GM18507 (cell line): ENCODE measurements around the gene ADAP1.
A peak's percentile ranks its signal among the peaks of the same experiment; 100 is the strongest.

Experiments used
- DNase-seq: peaks from one replicate; pipeline ENCODE4 v3.0.0; 2011; ENCODE audit warnings: low read depth; ENCODE audit not compliant: insufficient read length; ENCODE audit errors: extremely low spot score
- FAIRE-seq: peaks from 2 replicates; lab custom pipeline; 2011; peaks lifted over from hg19 to GRCh38; lab: Jason Lieb, UNC

The ADAP1 gene

GRCh38 chr7:916291-916941 lies 38.1 kb downstream of the ADAP1 start:
- DNase-seq (no peak), FAIRE-seq (no peak)

DNA sequence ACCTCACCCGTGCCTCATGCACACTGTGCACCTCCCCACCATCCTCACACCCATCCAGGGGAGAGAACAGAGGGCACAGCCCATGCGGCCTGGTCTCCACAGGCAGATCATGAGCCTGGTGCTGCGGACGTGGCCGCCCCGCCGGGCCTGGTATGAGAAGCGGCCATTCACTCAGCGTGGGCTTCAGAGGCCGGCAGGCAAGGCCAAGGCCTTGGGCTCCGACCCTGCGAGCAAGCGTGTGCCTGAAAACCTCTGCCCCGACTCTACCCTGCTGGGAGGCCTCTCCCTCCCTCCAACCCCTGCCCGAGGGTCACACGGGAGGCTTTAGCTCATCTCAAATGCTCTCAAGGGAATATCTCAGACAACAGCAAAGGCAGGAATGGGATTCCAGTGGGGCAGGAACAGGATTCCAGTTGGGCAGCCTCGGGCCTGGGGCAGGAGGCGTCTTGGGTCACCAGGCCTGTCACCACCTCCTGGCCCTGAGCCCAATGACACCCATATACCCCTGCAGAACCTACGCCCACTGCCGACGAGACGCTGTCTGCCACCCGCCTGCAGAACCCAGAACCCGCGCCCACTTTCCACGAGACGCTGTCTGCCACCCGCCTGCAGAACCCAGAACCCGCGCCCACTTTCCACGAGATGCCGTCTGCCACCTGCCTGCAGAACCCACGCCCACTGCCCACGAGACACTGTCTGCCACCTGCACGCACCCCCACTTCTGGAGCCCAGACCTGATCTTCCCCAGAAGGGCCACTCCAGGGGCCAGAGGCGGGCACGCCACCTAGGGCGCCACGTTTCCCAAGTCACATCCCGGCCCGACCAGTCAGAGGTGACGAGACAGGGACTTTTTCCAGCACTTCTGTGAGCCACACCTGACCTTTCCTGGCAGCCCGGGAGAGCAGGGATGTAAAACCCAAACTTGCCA lies 38.9 kb downstream of the ADAP1 start:
- DNase-seq (no peak), FAIRE-seq (no peak)

DNA sequence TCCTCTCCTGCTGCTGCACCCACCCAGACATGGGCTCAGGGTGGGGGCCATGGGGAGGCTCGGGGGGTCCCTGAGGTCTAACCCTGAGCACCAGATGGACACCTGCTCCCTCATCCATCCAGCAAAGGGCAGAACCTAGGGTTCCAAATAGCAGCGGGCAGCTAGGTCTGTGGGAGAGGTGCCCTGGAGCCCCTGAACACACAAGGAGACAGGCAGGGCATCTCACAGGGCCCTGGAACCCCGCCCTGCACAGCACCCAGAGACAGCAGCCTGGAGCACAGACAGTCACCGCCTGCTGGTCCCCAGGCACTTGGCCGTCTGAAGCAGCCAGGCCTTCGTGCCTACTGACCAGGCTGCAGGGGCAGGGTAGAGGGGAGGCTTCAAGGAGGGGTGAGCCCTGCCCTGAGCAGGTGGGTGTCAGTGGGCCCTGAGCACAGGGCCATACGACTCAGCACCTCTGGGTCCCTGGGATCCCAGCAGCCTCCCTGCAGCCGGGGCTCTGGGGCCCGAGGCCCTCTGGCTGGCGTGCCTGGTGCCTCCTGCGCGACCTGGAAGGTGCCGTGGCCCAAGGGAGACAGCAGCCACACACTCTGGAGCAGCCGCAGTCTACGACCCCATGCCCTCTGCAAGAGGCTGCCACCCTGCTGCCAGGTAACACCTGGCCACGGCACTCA lies 39.8 kb downstream of the ADAP1 start:
- no peak for DNase-seq
- FAIRE-seq: no peak

GRCh38 chr7:913736-914520 lies 40.6 kb downstream of the ADAP1 start:
- DNase-seq: no peak

DNA sequence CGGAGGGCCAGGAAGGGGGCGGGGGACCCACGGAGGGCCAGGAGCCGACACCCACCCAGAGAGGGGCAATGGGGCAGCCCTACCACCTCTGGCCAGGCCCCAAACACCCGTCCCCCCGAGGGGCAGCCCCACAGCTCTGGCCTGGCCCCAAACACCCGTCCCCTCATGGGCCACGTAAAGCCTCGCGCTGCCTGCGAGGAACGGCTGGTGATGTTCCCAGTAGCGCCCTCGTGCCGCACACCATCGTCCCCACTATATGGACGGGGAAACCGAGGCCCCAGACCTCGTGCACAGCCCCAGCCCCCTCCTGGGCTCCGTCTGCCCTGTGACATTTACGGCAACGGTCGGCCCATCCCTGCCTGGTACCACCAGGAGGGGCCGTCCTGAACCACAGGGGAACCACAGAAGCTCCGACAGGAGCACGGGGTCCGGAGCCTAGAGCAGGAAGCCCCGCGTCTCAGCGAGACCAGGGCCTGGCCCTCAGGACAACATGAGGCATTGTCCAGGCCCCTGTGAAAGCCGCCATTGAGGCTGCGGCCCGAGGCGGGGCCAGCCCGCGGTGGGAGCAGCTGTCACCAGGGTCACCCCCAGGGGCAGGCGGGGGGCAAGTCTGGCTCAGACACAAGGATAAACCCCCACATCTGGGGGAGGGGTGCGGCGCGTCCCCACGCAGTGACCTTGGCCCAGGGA lies 42.5 kb downstream of the ADAP1 start:
- DNase-seq (no peak), FAIRE-seq (no peak)

More at GRCh38 chr7:913736-914520, 40.6 kb downstream of the ADAP1 start:
- FAIRE-seq: no peak

- DNase-seq (no peak), FAIRE-seq (no peak)
Measured at GRCh38 chr7:910931-911431, 43.5 kb downstream of the ADAP1 start.

GRCh38 chr7:910441-910861 lies 44.0 kb downstream of the ADAP1 start:
- peak; percentile 56 for FAIRE-seq

DNA sequence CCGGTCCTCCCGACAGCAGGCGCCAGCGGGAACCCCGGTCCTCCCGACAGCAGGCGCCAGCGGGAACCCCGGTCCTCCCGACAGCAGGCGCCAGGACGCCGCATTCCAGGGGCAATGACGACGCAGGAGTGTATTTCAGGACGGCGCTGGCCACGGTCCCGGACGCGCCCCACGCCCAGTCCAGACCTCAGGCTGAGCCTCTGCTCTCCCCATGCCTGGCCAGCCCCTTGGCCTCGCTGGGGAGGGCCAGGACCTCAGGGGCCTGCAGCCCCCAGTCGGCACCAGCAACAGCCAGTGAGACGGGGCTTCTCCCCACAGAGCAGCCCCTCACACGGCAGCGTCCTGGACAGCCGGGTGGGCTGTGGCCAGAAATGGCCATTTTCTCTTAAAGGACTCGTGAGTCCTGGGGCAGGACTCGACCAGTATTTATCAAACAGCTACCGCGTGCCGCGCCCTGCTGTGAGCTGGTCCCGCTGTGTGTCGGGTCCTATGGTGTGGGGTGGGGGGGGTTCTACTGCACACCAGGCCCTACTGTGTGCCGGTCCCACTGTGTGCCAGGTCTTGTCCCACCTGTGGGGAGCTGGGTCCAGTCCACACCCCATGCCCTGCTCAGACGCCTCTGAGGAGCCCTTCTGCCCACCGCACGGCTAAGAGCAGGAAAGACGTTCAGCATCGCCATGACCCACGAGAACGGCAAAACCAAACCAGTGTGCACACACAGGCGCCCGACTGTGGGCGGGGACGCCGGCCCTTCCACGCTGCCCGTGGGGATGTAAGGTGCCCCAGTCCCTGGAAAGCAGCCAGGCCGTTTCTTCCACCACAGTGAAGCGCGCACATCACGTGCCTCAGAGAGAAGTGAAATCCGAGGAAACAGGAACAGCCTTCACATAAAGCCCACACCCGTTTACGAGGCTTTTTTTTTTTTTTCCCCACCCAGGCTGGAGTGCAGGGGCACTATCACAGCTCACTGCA lies 44.8 kb downstream of the ADAP1 start:
- FAIRE-seq (peak; percentile 89), DNase-seq (no peak)

More at GRCh38 chr7:910441-910861, 44.0 kb downstream of the ADAP1 start:
- DNase-seq: no peak

GRCh38 chr7:908591-909357 lies 45.7 kb downstream of the ADAP1 start:
- DNase-seq: peak; percentile 90
- FAIRE-seq: peak; percentile 74

GRCh38 chr7:908159-908581 lies 46.3 kb downstream of the ADAP1 start:
- FAIRE-seq: no peak
- DNase-seq: no peak

DNA sequence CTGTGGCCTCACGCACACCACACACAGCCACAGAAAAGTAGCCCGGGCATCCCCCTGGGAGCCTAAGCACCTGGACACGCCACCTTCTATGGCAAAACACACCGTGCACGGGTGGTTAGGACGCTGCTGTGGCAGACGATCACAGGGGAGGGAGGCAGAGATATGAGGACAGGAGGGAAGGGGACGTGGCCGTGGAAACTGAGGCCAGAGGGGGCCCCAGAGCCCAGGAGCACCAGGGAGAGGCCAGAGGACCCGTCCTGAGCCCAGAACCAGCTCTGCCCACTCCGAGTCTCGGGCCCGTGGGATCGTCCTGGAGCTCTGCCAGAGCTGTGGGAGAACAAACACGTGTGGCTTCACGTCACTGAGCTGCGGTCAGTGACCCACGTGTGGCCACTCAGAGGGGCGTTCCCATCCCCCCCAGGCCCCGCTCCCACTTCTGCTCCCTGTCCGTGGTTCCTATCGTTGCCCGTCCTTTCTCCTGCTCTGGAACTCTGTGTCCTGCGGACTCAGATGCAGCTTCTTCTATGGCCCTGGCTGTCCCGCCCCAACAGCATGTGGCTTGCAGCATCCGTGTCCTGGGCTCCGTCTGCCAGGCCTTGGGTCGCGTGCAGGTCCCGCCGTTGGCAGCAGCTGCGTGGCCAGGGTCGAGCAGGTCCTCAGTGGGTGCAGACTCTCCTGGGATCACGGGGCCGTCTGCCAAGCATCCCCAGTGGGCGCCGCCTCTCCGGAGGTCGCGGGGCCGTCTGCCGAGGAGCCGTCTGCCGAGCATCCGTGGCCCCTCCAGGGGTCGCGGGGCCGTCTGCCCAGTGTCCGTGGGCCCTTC lies 47.1 kb downstream of the ADAP1 start:
- no peak for DNase-seq
- no peak for FAIRE-seq

- FAIRE-seq: no peak
- no peak for DNase-seq
Measured at GRCh38 chr7:906776-907157, 47.7 kb downstream of the ADAP1 start.

- FAIRE-seq (no peak), DNase-seq (no peak)
Measured at GRCh38 chr7:904847-905246, 49.6 kb downstream of the ADAP1 start.

DNA sequence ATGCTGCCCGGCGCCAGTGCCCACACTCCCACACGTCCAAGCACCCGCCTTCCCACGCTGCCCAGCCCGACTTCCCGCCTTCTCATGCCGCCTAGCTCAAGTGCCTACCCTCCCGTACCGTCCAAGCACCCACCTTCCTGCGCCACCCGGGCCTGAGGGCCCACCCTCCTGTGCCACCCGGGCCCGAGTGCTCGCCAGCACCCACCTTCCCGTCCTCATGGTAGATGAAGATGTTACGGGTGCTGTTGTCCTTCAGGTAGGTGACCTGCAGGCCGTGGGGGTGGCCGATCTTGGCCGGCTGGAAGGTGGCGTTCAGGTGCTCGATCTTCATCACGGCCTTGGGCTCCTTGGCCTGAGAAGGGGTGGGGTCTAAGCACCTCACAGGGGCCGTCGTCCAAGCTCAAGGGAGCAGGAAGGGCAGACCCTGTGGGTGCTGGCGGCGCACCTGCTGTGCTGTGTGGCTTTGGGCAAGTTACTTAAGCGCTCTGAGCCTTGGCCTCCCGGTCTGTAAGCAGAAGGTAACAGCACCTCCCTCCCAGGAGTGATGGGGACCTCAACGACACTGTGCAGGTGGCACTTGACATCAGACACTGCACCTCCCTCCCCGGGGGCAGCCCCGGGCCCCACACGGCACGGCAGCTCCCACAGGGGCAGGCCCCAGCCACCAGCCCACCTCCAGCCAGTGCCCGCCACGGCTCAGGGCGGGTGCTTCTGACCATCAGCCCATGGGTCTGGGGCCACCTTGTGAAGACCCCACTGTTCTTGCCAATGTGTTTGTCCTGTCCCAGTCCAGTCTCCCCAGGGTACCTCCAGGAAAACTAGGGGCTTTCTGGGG lies 50.3 kb downstream of the ADAP1 start:
- FAIRE-seq (no peak), DNase-seq (no peak)

- DNase-seq (no peak), FAIRE-seq (no peak)
Measured at GRCh38 chr7:902996-903395, 51.5 kb downstream of the ADAP1 start.
